Ascending aorta (tissue), 2 donors: ENCODE measurements around the gene IL10. TPM values are rescaled to one million over a fixed set of nuclear protein-coding genes. Genes with fewer than 3 reads are reported as not detected.

ENCODE experiments used
- DNase-seq, 2 donors: peaks; one replicate each; pipeline ENCODE4 v3.0.0-alpha.2; 2019; ENCODE audit warnings: low spot score in 2 of 2
- H3K27ac ChIP-seq, 2 donors: fragments of 200-600 bp; sonication (generic); one replicate each; pipeline ENCODE4 v1.5.1; 2016 to 2017; ENCODE audit warnings: mild to moderate bottlenecking in 1 of 2
- H3K27me3 ChIP-seq: fragments of 200-600 bp; sonication (generic); one replicate; pipeline ENCODE4 v1.5.1; 2017
- H3K36me3 ChIP-seq, 2 donors: fragments of 200-600 bp; sonication (generic); one replicate each; pipeline ENCODE4 v1.5.1; 2016
- H3K4me1 ChIP-seq, 2 donors: fragments of 200-600 bp; sonication (generic); one replicate each; pipeline ENCODE4 v1.5.1; 2016 to 2017; ENCODE audit warnings: mild to moderate bottlenecking in 1 of 2
- H3K4me3 ChIP-seq, 2 donors: fragments of 200-600 bp; sonication (generic); one replicate each; pipeline ENCODE4 v1.5.1; 2016 to 2017; ENCODE audit warnings: mild to moderate bottlenecking in 1 of 2
- H3K9me3 ChIP-seq, 2 donors: fragments of 200-600 bp; sonication (generic); one replicate each; pipeline ENCODE4 v1.5.1; 2016
- intact Hi-C: fragments of 100-400 bp; cut with DNase I; formaldehyde crosslinking; loops from one replicate; pipeline ENCODE4 v1.15.1; 2023
- total RNA-seq: library from RNA; depleted of rRNA; stranded (reverse); fragments of >200 nt; gene quantifications from one replicate; pipeline ENCODE4 v1.1.0, GENCODE V29; 2016
- TF ChIP-seq, protein P1 (sequence below), 3 experiments: fragments of 200-600 bp in 2 of 3; fragments of 450-650 bp in 1 of 3; sonication (generic) in 2 of 3; IDR thresholded peaks; one replicate each; pipeline ENCODE4 v1.5.1; 2016 to 2019; ENCODE audit warnings: antibody characterized with exemption in 3 of 3, mild to moderate bottlenecking in 1 of 3, moderate library complexity in 1 of 3

The IL10 gene
- total RNA-seq, 1 donor from 2014 or later: 1.6 TPM

- TF ChIP-seq, protein P1, sequence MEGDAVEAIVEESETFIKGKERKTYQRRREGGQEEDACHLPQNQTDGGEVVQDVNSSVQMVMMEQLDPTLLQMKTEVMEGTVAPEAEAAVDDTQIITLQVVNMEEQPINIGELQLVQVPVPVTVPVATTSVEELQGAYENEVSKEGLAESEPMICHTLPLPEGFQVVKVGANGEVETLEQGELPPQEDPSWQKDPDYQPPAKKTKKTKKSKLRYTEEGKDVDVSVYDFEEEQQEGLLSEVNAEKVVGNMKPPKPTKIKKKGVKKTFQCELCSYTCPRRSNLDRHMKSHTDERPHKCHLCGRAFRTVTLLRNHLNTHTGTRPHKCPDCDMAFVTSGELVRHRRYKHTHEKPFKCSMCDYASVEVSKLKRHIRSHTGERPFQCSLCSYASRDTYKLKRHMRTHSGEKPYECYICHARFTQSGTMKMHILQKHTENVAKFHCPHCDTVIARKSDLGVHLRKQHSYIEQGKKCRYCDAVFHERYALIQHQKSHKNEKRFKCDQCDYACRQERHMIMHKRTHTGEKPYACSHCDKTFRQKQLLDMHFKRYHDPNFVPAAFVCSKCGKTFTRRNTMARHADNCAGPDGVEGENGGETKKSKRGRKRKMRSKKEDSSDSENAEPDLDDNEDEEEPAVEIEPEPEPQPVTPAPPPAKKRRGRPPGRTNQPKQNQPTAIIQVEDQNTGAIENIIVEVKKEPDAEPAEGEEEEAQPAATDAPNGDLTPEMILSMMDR (IDR thresholded peaks at IDR 0.05): no peak
- no peak overlapping the region for H3K27ac ChIP-seq
- no peaks in the 10 kb centered on the region for H3K4me1 ChIP-seq
- H3K4me3 ChIP-seq: no peak overlapping the region
- no peaks in the 10 kb centered on the region for H3K27me3 ChIP-seq
- H3K9me3 ChIP-seq: no peaks in the 10 kb centered on the region
- H3K36me3 ChIP-seq: no peaks in the 10 kb centered on the region
- no peak for DNase-seq
- intact Hi-C loops: loop anchor here (10.0 kb wide), 1 partner anchor 168 kb away; the partner anchor contains the start of gene DYRK3
These were observed 30.1 kb upstream of the IL10 start for GRCh38 chr1:206802401-206802800.

DNA sequence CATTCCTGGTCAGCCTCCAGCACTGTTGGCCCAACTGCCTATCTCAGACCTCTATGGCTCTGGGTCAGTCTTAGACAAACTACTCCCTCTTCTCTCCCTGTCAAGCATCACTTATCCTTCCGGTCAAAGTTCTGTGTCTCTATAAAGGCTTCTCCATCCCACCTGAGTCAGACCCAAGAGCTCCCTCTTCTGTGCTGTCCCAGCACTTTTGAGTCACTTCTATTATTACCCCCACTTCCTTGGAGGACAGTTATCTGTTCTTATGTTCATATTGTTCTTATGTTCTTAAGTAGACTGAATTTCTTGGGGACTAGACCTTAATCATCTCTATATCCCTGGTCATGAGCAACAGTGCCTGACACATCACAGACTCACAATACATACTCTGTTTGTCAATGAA is 29.2 kb upstream of the IL10 start:
- Histone ChIP-seq H3K4me1 (no peaks in the 10 kb centered on the region), H3K4me3 (no peak overlapping the region), H3K9me3 (no peaks in the 10 kb centered on the region), H3K27me3 (no peaks in the 10 kb centered on the region), H3K36me3 (no peaks in the 10 kb centered on the region), H3K27ac (no peak overlapping the region)
- intact Hi-C loops: loop anchor here (10.0 kb wide), 1 partner anchor 167 kb away; the partner anchor contains the start of gene DYRK3
- TF ChIP-seq, protein P1 (IDR thresholded peaks at IDR 0.05): no peak
- no peak for DNase-seq

- Histone ChIP-seq H3K4me3 (no peak overlapping the region), H3K36me3 (no peaks in the 10 kb centered on the region), H3K4me1 (no peaks in the 10 kb centered on the region), H3K9me3 (no peaks in the 10 kb centered on the region), H3K27me3 (no peaks in the 10 kb centered on the region), H3K27ac (no peak overlapping the region)
- TF ChIP-seq, protein P1 (IDR thresholded peaks at IDR 0.05): no peak
- intact Hi-C loops: loop anchor here (10.0 kb wide), 1 partner anchor 166 kb away; the partner anchor contains the start of gene DYRK3
- no peak for DNase-seq
These were observed 28.6 kb upstream of the IL10 start for GRCh38 chr1:206800891-206801290.

- intact Hi-C loops: loop anchor here (10.0 kb wide), 1 partner anchor 166 kb away; the partner anchor contains the start of gene DYRK3
- Histone ChIP-seq H3K27me3 (no peaks in the 10 kb centered on the region), H3K36me3 (no peaks in the 10 kb centered on the region), H3K9me3 (no peaks in the 10 kb centered on the region), H3K4me1 (no peaks in the 10 kb centered on the region), H3K4me3 (no peak overlapping the region), H3K27ac (no peak overlapping the region)
- TF ChIP-seq, protein P1 (IDR thresholded peaks at IDR 0.05): no peak
- DNase-seq: no peak
These were observed 28.1 kb upstream of the IL10 start for GRCh38 chr1:206800411-206800810.

GRCh38 chr1:206799311-206799710 is 27.0 kb upstream of the IL10 start:
- H3K27ac ChIP-seq: no peak overlapping the region
- H3K36me3 ChIP-seq: no peaks in the 10 kb centered on the region
- no peaks in the 10 kb centered on the region for H3K27me3 ChIP-seq
- H3K4me3 ChIP-seq: no peak overlapping the region
- intact Hi-C loops: no loop called here
- TF ChIP-seq, protein P1 (IDR thresholded peaks at IDR 0.05): no peak
- no peaks in the 10 kb centered on the region for H3K4me1 ChIP-seq
- no peak for DNase-seq
- H3K9me3 ChIP-seq: no peaks in the 10 kb centered on the region
